K562 (cell line): ENCODE results near the gene TMEM59. TPM values are rescaled to one million over a fixed set of nuclear protein-coding genes. Genes with fewer than 3 reads are reported as not detected.
A peak's percentile ranks its signal among the peaks of the same experiment; 100 is the strongest.

ENCODE experiments used
- ATAC-seq: fragments of 200-7000 bp; cut with Tn5 transposase; 3 replicates; pipeline ENCODE4 v1.9.1; 2020; ENCODE audit warnings: moderate library complexity
- BruUV-seq: library from RNA; stranded (reverse); fragments of 400-500 nt; replicated peaks from 2 replicates; lab custom pipeline; 2021; lab: Mats Ljungman, UMichigan
- CTCF ChIA-PET: fragments of 300-600 bp; formaldehyde crosslinking; extraction: SDS; loops from one replicate; lab custom pipeline; 2021; ENCODE audit warnings: low intra/inter-chr PET ratio; lab: Yijun Ruan, JAX
- POLR2A ChIA-PET: fragments of 300-600, 350-650 bp; sonication (Branson Sonifier 250); formaldehyde crosslinking; extraction: SDS; loops from one replicate; lab custom pipeline; 2021; ENCODE audit warnings: antibody characterized with exemption, inconsistent platforms; lab: Yijun Ruan, JAX
- DNase-seq, 4 experiments: peaks; one replicate each; pipeline versions ENCODE4 v3.0.0 to v3.0.0-alpha.2; 2011 to 2018; ENCODE audit warnings: low spot score in 3 of 4, mixed read lengths in 3 of 4; ENCODE audit errors: extremely low read depth in 1 of 4
- FAIRE-seq: peaks from 2 replicates; lab custom pipeline; 2011; peaks lifted over from hg19 to GRCh38; lab: Jason Lieb, UNC
- H2AFZ ChIP-seq: 2 replicates; pipeline ENCODE4 v1.6.0; 2011; ENCODE audit warnings: low read depth, low read length, control low read depth, inconsistent platforms
- H3K27ac ChIP-seq: fragments of 200-600 bp; 3 replicates; pipeline ENCODE4 v1.8.0; 2011; ENCODE audit warnings: low read depth, mild to moderate bottlenecking, control low read depth, inconsistent platforms, low read length, moderate library complexity, mixed read lengths; ENCODE audit errors: extremely low read depth
- H3K27me3 ChIP-seq, 2 experiments: fragments of 300-600 bp in 1 of 2; 2 replicates in 1 of 2; 3 replicates in 1 of 2; pipeline versions ENCODE4 v1.6.0 to v1.8.0; 2011; ENCODE audit warnings: inconsistent platforms in 2 of 2, low read length in 2 of 2, mild to moderate bottlenecking in 1 of 2, mixed read lengths in 1 of 2, moderate library complexity in 1 of 2; ENCODE audit not compliant: control insufficient read depth in 2 of 2, insufficient read depth in 2 of 2
- H3K36me3 ChIP-seq: fragments of 300-600 bp; 3 replicates; pipeline ENCODE4 v1.8.0; 2011; ENCODE audit warnings: mild to moderate bottlenecking, low read length, inconsistent platforms; ENCODE audit not compliant: control insufficient read depth, insufficient read depth
- H3K4me1 ChIP-seq, 2 experiments: fragments of 200-600 bp in 1 of 2; replicated peaks in 1 of 2; 2 replicates in 1 of 2; 3 replicates in 1 of 2; pipeline versions ENCODE4 v1.5.1 to v1.8.0; 2011; ENCODE audit warnings: inconsistent platforms in 2 of 2, low read length in 2 of 2, mild to moderate bottlenecking in 1 of 2, mixed read lengths in 1 of 2, moderate library complexity in 1 of 2; ENCODE audit not compliant: control insufficient read depth in 2 of 2, insufficient read depth in 2 of 2
- H3K4me2 ChIP-seq: 2 replicates; pipeline ENCODE4 v1.6.1; 2011; ENCODE audit warnings: low read length, control low read depth, inconsistent platforms, mixed read lengths; ENCODE audit not compliant: insufficient read depth
- H3K4me3 ChIP-seq: fragments of 200-600 bp; sonication (generic), shearing (Covaris generic); 2 replicates; pipeline ENCODE4 v1.5.1; 2016; ENCODE audit warnings: control low read depth, inconsistent platforms
- H3K79me2 ChIP-seq: fragments of 200-600 bp; 3 replicates; pipeline ENCODE4 v1.8.0; 2011; ENCODE audit warnings: low read length, inconsistent platforms; ENCODE audit not compliant: control insufficient read depth, insufficient read depth
- H3K9ac ChIP-seq, 2 experiments: 2 replicates each; pipeline versions ENCODE4 v1.6.0 to v1.6.1; 2011; ENCODE audit warnings: low read depth in 2 of 2, low read length in 2 of 2, control low read depth in 1 of 2, inconsistent platforms in 1 of 2, mild to moderate bottlenecking in 1 of 2, mixed read lengths in 1 of 2; ENCODE audit not compliant: insufficient read depth in 1 of 2
- H3K9me1 ChIP-seq: one replicate; pipeline ENCODE4 v1.6.0; 2011; ENCODE audit warnings: inconsistent platforms, mild to moderate bottlenecking, low read length, moderate library complexity; ENCODE audit not compliant: control insufficient read depth, insufficient read depth
- H3K9me3 ChIP-seq: replicated peaks from 2 replicates; pipeline ENCODE4 v1.5.1; 2011; ENCODE audit warnings: low read depth, low read length, inconsistent platforms; ENCODE audit not compliant: control insufficient read depth, insufficient read depth
- H4K20me1 ChIP-seq: replicated peaks from 2 replicates; pipeline ENCODE4 v1.6.1; 2011; ENCODE audit warnings: low read length, inconsistent platforms, mixed read lengths; ENCODE audit not compliant: control insufficient read depth, insufficient read depth
- RAD21 ChIP-seq, 2 experiments: fragments of 250-450 bp in 1 of 2; fragments of 450-650 bp in 1 of 2; sonication (Bioruptor Pico) in 1 of 2; formaldehyde crosslinking in 1 of 2; IDR thresholded peaks in 1 of 2; conservative IDR thresholded peaks in 1 of 2; 2 replicates each; pipeline versions ENCODE4 v1.4.0 to v1.8.0; 2020 to 2022; ENCODE audit warnings: mild to moderate bottlenecking in 2 of 2, moderate library complexity in 1 of 2
- ZFP36 ChIP-seq: fragments of 150-350 bp; IDR thresholded peaks from 2 replicates; pipeline ENCODE4 v1.6.1; 2018; ENCODE audit warnings: low read length, low read depth; ENCODE audit not compliant: partially characterized antibody
- ZKSCAN1 ChIP-seq: fragments of 150-350 bp; IDR thresholded peaks from 2 replicates; pipeline ENCODE4 v1.6.1; 2016; ENCODE audit warnings: low read depth, low read length
- WGBS: fragments of 100-300 bp; shearing (Covaris generic); methylation state at CpG from one replicate; pipeline ENCODE4 v1.1.6; 2016; ENCODE audit warnings: low coverage, mixed read lengths; ENCODE audit not compliant: insufficient coverage; ENCODE audit errors: missing lambda C conversion rate; 5-methylcytosine and 5-hydroxymethylcytosine counted together
- in situ Hi-C: fragments of 300-500 bp; cut with MboI; formaldehyde crosslinking; loops from 4 replicates; pipeline ENCODE4 v1.15.0; 2018; ENCODE audit warnings: inconsistent platforms, mixed read lengths
- intact Hi-C: fragments of 100-400 bp; cut with micrococcal nuclease; formaldehyde crosslinking; loops from 2 replicates; pipeline ENCODE4 v1.14.2; 2022
- polyA plus RNA-seq, 8 experiments: library from polyadenylated mRNA; depleted of rRNA in 4 of 8; stranded (reverse) in 5 of 8; unstranded in 3 of 8; fragments of >200 nt; fragmentation: Nextera tagmentation in 2 of 8; fragmentation: Illumina TruSeq in 1 of 8; extraction: Ambion mirVana in 2 of 8; extraction: Trizol in 1 of 8; gene quantifications; 2 replicates each; pipeline versions ENCODE4 v1.2.1 to v1.2.3, GENCODE V29; 2011 to 2014; ENCODE audit warnings: inconsistent platforms in 1 of 8, missing spikeins in 1 of 8
- total RNA-seq, 7 experiments: library from RNA; depleted of rRNA in 6 of 7; stranded (reverse); fragments of >200 nt in 6 of 7; fragmentation: Illumina TruSeq in 2 of 7; extraction: Trizol in 2 of 7; gene quantifications; 2 replicates each; pipeline versions ENCODE4 v1.2.1 to v1.2.3, GENCODE V29; 2011 to 2021; ENCODE audit warnings: low replicate concordance in 1 of 7
- TF ChIP-seq, protein P1 (sequence below), 3 experiments: IDR thresholded peaks in 2 of 3; conservative IDR thresholded peaks in 1 of 3; 2 replicates each; pipeline ENCODE4 v1.5.1; 2011 to 2012; ENCODE audit warnings: low read length in 3 of 3, mild to moderate bottlenecking in 3 of 3, control low read depth in 2 of 3, improper control_type of control experiment in 1 of 3, inconsistent platforms in 1 of 3, low read depth in 1 of 3, mixed read lengths in 1 of 3, moderate library complexity in 1 of 3; ENCODE audit not compliant: insufficient read depth in 2 of 3

The TMEM59 gene
- total and polyA plus RNA-seq, 9 of the 15 experiments (the other 6 are each of a cell fraction or from before 2014, with no cell fraction given), result 93.1 to 316 (median 151) TPM

DNA sequence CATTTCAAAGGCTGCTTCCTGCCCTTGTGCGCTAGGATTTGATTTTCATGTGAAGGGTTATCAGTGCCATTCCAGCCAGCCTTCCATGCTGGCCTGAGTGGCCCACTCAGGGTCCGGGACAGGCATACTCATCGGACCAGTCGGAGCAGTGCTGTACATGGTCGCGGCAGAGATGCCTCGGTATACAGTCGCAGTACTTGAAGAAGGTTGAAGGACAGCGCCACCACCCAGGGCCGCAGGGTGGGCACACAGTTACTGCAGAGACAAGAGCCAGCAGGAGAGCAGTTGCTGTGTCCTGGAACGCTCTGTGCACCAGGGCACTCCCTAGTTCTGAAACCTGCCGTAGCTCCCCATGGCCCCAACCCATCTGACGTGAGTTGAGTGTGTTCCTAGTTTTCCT is 44.1 kb downstream of the TMEM59 start:
- ChIA-PET POLR2A (interaction anchor here (1.2 kb wide), 2 partner anchors 14 to 17 kb away, joined by 3 to 4 read pairs; no protein-coding TSS in a partner anchor), CTCF (no interaction called here)
- no peak overlapping the region for H3K27ac ChIP-seq
- H3K79me2 ChIP-seq, result no peaks in the 10 kb centered on the region
- H2AFZ ChIP-seq, result no peak overlapping the region
- no peaks in the 10 kb centered on the region for H3K9me1 ChIP-seq
- no peak overlapping the region for H3K9ac ChIP-seq
- peaks cover 5% of the 10 kb centered on the region; the same call in 1 of the 2 replicates for H3K9me3 ChIP-seq
- H3K4me2 ChIP-seq, result no peak overlapping the region
- no TSS peak for BruUV-seq
- ATAC-seq (peak; percentile 62), DNase-seq (peak in 1 of 4 experiments; percentile 22), FAIRE-seq (no peak)
- peaks cover 50 to 70% of the 10 kb centered on the region in 2 experiments for H3K27me3 ChIP-seq
- no peak overlapping the region for H3K4me3 ChIP-seq
- in situ Hi-C loops (no loop called here), intact Hi-C loops (no loop called here)
- TF ChIP-seq, protein P1, sequence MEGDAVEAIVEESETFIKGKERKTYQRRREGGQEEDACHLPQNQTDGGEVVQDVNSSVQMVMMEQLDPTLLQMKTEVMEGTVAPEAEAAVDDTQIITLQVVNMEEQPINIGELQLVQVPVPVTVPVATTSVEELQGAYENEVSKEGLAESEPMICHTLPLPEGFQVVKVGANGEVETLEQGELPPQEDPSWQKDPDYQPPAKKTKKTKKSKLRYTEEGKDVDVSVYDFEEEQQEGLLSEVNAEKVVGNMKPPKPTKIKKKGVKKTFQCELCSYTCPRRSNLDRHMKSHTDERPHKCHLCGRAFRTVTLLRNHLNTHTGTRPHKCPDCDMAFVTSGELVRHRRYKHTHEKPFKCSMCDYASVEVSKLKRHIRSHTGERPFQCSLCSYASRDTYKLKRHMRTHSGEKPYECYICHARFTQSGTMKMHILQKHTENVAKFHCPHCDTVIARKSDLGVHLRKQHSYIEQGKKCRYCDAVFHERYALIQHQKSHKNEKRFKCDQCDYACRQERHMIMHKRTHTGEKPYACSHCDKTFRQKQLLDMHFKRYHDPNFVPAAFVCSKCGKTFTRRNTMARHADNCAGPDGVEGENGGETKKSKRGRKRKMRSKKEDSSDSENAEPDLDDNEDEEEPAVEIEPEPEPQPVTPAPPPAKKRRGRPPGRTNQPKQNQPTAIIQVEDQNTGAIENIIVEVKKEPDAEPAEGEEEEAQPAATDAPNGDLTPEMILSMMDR (IDR thresholded peaks at IDR 0.05 in 2 of 3, conservative IDR thresholded peaks at IDR 0.05 in 1 of 3; ENCODE audit: insufficient read depth in 2 of 3, low read depth in 1 of 3, low read length in 3 of 3), result peak in 2 of 3 experiments; percentile 18 to 22; a peak in 2 of 6 replicates
- peak; percentile 7 for TF ChIP-seq ZFP36
- TF ChIP-seq RAD21 (CRISPR knock-in tag; conservative IDR thresholded peaks at IDR 0.05 in 1 of 2, IDR thresholded peaks at IDR 0.05 in 1 of 2), result peak in 1 of 2 experiments; percentile 13; a peak in 1 of 4 replicates
- TF ChIP-seq ZKSCAN1, result no peak
- H4K20me1 ChIP-seq, result 0 out of 2 replicates have a peak, but pooled peaks cover 11% of the 10 kb centered on the region
- WGBS, result 9% methylated on average over 13 of the region's 13 CpGs
- peaks cover 0 to 4% of the 10 kb centered on the region in 2 experiments; a peak in 1 of 5 replicates for H3K4me1 ChIP-seq
- no peaks in the 10 kb centered on the region for H3K36me3 ChIP-seq
